SU-DHL-6 (cell line): ENCODE data around the gene PARVA.

ENCODE experiments used
- H2AFZ ChIP-seq: fragments of 200-600 bp; sonication (generic); 2 replicates; pipeline ENCODE4 v1.6.1; 2014; ENCODE audit warnings: low read depth, mild to moderate bottlenecking, moderate library complexity, mixed read lengths, antibody characterized with exemption, low read length; ENCODE audit not compliant: severe bottlenecking
- H3F3A ChIP-seq: fragments of 200-600 bp; shearing (Covaris generic); 2 replicates; pipeline ENCODE4 v1.6.0; 2016; ENCODE audit warnings: antibody characterized with exemption, mild to moderate bottlenecking; ENCODE audit not compliant: insufficient read depth
- H3K27ac ChIP-seq: fragments of 200-600 bp; sonication (generic); 2 replicates; pipeline ENCODE4 v1.5.1; 2016; ENCODE audit warnings: low read depth, mild to moderate bottlenecking, low read length, moderate library complexity, mixed read lengths
- H3K27me3 ChIP-seq: fragments of 200-600 bp; sonication (generic), shearing (Covaris generic); 2 replicates; pipeline ENCODE4 v1.6.0; 2014; ENCODE audit warnings: mild to moderate bottlenecking, low read length
- H3K36me3 ChIP-seq: fragments of 200-600 bp; sonication (generic); 2 replicates; pipeline ENCODE4 v1.6.1; 2014; ENCODE audit warnings: mild to moderate bottlenecking, low read length, mixed read lengths
- H3K4me2 ChIP-seq: fragments of 300-600, 200-600 bp; shearing (Covaris generic), sonication (generic); 2 replicates; pipeline ENCODE4 v1.6.0; 2014; ENCODE audit warnings: low read length, low read depth, mild to moderate bottlenecking; ENCODE audit not compliant: poor library complexity, severe bottlenecking
- H3K4me3 ChIP-seq: fragments of 200-600 bp; sonication (generic); 2 replicates; pipeline ENCODE4 v1.5.1; 2014; ENCODE audit warnings: antibody characterized with exemption, low read length, mild to moderate bottlenecking, mixed read lengths; ENCODE audit not compliant: insufficient read depth, poor library complexity, severe bottlenecking
- H3K79me2 ChIP-seq: fragments of 200-600 bp; sonication (generic); 2 replicates; pipeline ENCODE4 v1.6.1; 2014; ENCODE audit warnings: mild to moderate bottlenecking, low read length, moderate library complexity; ENCODE audit not compliant: insufficient read depth
- H3K9ac ChIP-seq: fragments of 200-600 bp; sonication (generic); 2 replicates; pipeline ENCODE4 v1.7.0; 2014; ENCODE audit warnings: mild to moderate bottlenecking, low read length
- H3K9me2 ChIP-seq: fragments of 200-600 bp; sonication (generic); replicated peaks from 2 replicates; pipeline ENCODE4 v1.6.1; 2014; ENCODE audit warnings: low read length; ENCODE audit not compliant: insufficient read depth
- H3K9me3 ChIP-seq: fragments of 200-600 bp; sonication (generic); 2 replicates; pipeline ENCODE4 v1.6.1; 2014; ENCODE audit warnings: low read length, mixed read lengths; ENCODE audit not compliant: insufficient read depth
- H4K20me1 ChIP-seq: fragments of 200-600 bp; sonication (generic); 2 replicates; pipeline ENCODE4 v1.6.1; 2014; ENCODE audit warnings: low read depth, mild to moderate bottlenecking, antibody characterized with exemption, low read length, moderate library complexity, mixed read lengths
- EZH2phosphoT487 ChIP-seq: fragments of 200-600 bp; sonication (generic), shearing (Covaris generic); conservative IDR thresholded peaks from 2 replicates; pipeline ENCODE4 v1.6.1; 2018; ENCODE audit warnings: mild to moderate bottlenecking, antibody characterized with exemption, low read length, moderate library complexity, mixed read lengths
- TF ChIP-seq, protein P1 (sequence below): fragments of 200-600 bp; sonication (generic); IDR thresholded peaks from one replicate; pipeline ENCODE4 v1.5.1; 2017; ENCODE audit warnings: antibody characterized with exemption, mild to moderate bottlenecking, low read length, moderate library complexity; ENCODE audit not compliant: insufficient read depth, poor library complexity, severe bottlenecking

Gene PARVA, protein sequence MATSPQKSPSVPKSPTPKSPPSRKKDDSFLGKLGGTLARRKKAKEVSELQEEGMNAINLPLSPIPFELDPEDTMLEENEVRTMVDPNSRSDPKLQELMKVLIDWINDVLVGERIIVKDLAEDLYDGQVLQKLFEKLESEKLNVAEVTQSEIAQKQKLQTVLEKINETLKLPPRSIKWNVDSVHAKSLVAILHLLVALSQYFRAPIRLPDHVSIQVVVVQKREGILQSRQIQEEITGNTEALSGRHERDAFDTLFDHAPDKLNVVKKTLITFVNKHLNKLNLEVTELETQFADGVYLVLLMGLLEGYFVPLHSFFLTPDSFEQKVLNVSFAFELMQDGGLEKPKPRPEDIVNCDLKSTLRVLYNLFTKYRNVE

DNA sequence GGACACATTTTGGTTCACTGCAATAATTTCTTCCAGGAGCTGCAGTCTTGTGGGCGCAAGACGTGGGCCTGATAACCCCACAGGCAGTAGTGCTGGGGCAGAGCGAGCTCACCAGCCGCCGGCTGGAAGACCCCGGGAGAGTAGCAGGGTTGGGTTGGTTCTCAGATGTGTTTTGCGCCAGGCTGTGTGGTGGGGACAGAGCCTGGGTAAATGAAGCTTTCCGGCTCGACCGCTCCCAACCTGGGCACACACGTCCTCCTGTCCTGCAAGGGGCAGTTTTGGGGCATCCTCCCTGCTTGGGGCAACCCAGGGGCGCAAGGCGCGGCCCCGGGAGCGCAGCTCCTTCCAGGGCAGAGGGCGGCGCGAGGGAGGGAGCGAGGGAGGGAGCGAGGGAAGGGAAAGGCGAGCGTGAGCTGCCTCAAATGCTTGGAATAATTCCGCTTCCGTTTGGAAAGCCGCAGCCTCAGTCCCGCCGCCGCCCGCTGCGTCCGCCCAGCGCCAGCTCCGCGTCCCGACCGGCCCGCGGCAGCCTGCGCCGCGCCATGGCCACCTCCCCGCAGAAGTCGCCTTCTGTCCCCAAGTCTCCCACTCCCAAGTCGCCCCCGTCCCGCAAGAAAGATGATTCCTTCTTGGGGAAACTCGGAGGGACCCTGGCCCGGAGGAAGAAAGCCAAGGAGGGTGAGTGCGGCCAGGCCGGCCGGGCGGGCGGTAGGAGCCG is at the start of gene PARVA:
TSS of gene PARVA (plus strand) at position 466 of the 718 bp plus-strand sequence. CDS start at position 543, 77 bp downstream.
- Histone ChIP-seq H3K9ac (no peak within 1 kb of the TSS), H3K27me3 (0 out of 2 replicates have a peak, but pooled peaks cover 3% of the 10 kb centered on the region), H3K4me3 (no peak within 1 kb of the TSS), H4K20me1 (no peaks in the 10 kb centered on the region), H3K79me2 (no peaks in the 10 kb centered on the region), H3K27ac (no peak within 1 kb of the TSS), H2AFZ (no peak within 1 kb of the TSS), H3K9me3 (no peaks in the 10 kb centered on the region), H3K36me3 (no peaks in the 10 kb centered on the region), H3K9me2 (no peaks in the 10 kb centered on the region), H3F3A (no peaks in the 10 kb centered on the region), H3K4me2 (no peak within 1 kb of the TSS)
- no peak for TF ChIP-seq EZH2phosphoT487
- TF ChIP-seq, protein P1, sequence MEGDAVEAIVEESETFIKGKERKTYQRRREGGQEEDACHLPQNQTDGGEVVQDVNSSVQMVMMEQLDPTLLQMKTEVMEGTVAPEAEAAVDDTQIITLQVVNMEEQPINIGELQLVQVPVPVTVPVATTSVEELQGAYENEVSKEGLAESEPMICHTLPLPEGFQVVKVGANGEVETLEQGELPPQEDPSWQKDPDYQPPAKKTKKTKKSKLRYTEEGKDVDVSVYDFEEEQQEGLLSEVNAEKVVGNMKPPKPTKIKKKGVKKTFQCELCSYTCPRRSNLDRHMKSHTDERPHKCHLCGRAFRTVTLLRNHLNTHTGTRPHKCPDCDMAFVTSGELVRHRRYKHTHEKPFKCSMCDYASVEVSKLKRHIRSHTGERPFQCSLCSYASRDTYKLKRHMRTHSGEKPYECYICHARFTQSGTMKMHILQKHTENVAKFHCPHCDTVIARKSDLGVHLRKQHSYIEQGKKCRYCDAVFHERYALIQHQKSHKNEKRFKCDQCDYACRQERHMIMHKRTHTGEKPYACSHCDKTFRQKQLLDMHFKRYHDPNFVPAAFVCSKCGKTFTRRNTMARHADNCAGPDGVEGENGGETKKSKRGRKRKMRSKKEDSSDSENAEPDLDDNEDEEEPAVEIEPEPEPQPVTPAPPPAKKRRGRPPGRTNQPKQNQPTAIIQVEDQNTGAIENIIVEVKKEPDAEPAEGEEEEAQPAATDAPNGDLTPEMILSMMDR: no peak

DNA sequence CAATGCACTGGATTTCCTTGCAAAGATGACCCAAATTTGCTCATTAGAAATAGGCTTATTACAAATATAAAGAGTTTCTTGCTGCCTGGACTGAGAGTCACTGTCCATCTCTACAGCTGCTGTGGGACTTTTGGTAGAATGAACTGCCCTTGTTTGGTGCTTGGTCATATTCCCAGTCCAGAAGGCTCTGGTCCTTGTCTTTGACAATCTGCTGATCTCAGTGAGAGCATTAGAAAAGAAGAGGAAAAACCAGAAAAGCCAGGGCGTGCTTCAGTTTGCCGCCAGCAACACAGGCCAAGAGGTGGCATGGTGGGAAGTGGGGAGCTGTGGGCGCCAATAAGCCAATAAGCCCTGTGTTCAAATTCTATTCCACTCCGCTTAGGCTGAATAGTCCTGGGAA is 48.2 kb upstream of the PARVA start:
- H3K79me2 ChIP-seq: no peaks in the 10 kb centered on the region
- no peaks in the 10 kb centered on the region for H3K9me3 ChIP-seq
- 0 out of 2 replicates have a peak, but pooled peaks cover 2% of the 10 kb centered on the region for H3K27me3 ChIP-seq
- H3K9me2 ChIP-seq: no peaks in the 10 kb centered on the region
- H3K27ac ChIP-seq: no peak overlapping the region
- no peak for TF ChIP-seq EZH2phosphoT487
- TF ChIP-seq, protein P1: no peak
- no peak overlapping the region for H3K9ac ChIP-seq
- H4K20me1 ChIP-seq: no peaks in the 10 kb centered on the region
- no peaks in the 10 kb centered on the region for H3F3A ChIP-seq
- no peak overlapping the region for H3K4me2 ChIP-seq
- H3K4me3 ChIP-seq: no peak overlapping the region
- no peaks in the 10 kb centered on the region for H3K36me3 ChIP-seq
- no peak overlapping the region for H2AFZ ChIP-seq

DNA sequence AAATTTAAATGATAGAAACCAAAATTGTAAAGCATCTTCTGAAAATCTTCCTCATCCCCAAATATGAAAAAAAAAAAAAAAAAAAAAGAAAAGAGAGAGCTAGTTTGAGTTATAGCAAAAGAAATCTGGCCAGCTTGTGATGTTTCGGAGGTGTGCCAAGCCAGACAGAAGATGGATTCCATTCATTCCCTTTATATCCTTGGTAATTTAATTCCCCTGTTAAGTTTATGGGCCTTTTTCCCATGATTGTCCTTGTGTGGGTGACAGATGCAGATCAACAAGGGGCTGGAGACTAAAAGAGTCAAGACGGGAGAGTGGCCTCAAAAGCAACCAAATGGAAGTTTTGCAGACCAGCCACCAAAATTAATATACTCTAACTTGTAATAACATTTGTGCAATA is 47.6 kb upstream of the PARVA start:
- no peak overlapping the region for H3K4me2 ChIP-seq
- H3K9ac ChIP-seq: no peak overlapping the region
- 0 out of 2 replicates have a peak, but pooled peaks cover 2% of the 10 kb centered on the region for H3K27me3 ChIP-seq
- H3F3A ChIP-seq: no peaks in the 10 kb centered on the region
- TF ChIP-seq, protein P1: no peak
- TF ChIP-seq EZH2phosphoT487: no peak
- no peak overlapping the region for H3K4me3 ChIP-seq
- H4K20me1 ChIP-seq: no peaks in the 10 kb centered on the region
- H3K9me2 ChIP-seq: no peaks in the 10 kb centered on the region
- H3K36me3 ChIP-seq: no peaks in the 10 kb centered on the region
- no peaks in the 10 kb centered on the region for H3K9me3 ChIP-seq
- no peak overlapping the region for H3K27ac ChIP-seq
- no peak overlapping the region for H2AFZ ChIP-seq
- no peaks in the 10 kb centered on the region for H3K79me2 ChIP-seq
